Esophagus squamous epithelium (tissue), 4 donors: Measurements from ENCODE around the gene TSTD1.

Experiments used
- POLR2A ChIP-seq, 4 donors: fragments of 450-650 bp; IDR thresholded peaks; one replicate each; pipeline ENCODE4 v1.6.1; 2017; ENCODE audit warnings: antibody characterized with exemption in 4 of 4, mild to moderate bottlenecking in 4 of 4, moderate library complexity in 3 of 4
- TF ChIP-seq, protein P1 (sequence below), 6 experiments: fragments of 450-650 bp in 4 of 6; fragments of 200-600 bp in 2 of 6; sonication (generic) in 2 of 6; IDR thresholded peaks; one replicate each; pipeline ENCODE4 v1.5.1; 2016 to 2019; ENCODE audit warnings: antibody characterized with exemption in 6 of 6, mild to moderate bottlenecking in 4 of 6, moderate library complexity in 4 of 6

- TF ChIP-seq, protein P1, sequence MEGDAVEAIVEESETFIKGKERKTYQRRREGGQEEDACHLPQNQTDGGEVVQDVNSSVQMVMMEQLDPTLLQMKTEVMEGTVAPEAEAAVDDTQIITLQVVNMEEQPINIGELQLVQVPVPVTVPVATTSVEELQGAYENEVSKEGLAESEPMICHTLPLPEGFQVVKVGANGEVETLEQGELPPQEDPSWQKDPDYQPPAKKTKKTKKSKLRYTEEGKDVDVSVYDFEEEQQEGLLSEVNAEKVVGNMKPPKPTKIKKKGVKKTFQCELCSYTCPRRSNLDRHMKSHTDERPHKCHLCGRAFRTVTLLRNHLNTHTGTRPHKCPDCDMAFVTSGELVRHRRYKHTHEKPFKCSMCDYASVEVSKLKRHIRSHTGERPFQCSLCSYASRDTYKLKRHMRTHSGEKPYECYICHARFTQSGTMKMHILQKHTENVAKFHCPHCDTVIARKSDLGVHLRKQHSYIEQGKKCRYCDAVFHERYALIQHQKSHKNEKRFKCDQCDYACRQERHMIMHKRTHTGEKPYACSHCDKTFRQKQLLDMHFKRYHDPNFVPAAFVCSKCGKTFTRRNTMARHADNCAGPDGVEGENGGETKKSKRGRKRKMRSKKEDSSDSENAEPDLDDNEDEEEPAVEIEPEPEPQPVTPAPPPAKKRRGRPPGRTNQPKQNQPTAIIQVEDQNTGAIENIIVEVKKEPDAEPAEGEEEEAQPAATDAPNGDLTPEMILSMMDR (IDR thresholded peaks at IDR 0.05) = no peak
- TF ChIP-seq POLR2A (IDR thresholded peaks at IDR 0.05) = no peak
Measured at GRCh38 chr1:160999376-160999775, 39.4 kb downstream of the TSTD1 start.
